Endodermal cell (in vitro differentiated cells): Measurements from ENCODE around the gene PTPRCAP. TPM values are rescaled to one million over a fixed set of nuclear protein-coding genes. Genes with fewer than 3 reads are reported as not detected.

Source experiments
- DNase-seq: peaks from one replicate; pipeline ENCODE4 v3.0.0-alpha.2; 2017
- H3K27ac ChIP-seq: 2 replicates; pipeline ENCODE4 v1.5.1; 2013; ENCODE audit warnings: mild to moderate bottlenecking, low read depth, low read length, moderate library complexity
- H3K27me3 ChIP-seq: 2 replicates; pipeline ENCODE4 v1.6.1; 2013; ENCODE audit warnings: mild to moderate bottlenecking, low read length, moderate library complexity; ENCODE audit not compliant: insufficient read depth, control insufficient read depth, poor library complexity, severe bottlenecking
- H3K36me3 ChIP-seq: 2 replicates; pipeline ENCODE4 v1.7.0; 2013; ENCODE audit warnings: mild to moderate bottlenecking, low read length, moderate library complexity; ENCODE audit not compliant: control insufficient read depth, insufficient read depth
- H3K4me1 ChIP-seq: one replicate; pipeline ENCODE4 v1.7.0; 2013; ENCODE audit warnings: low read length; ENCODE audit not compliant: control insufficient read depth, insufficient read depth
- H3K4me3 ChIP-seq: 2 replicates; pipeline ENCODE4 v1.5.1; 2013; ENCODE audit warnings: mild to moderate bottlenecking, low read length, moderate library complexity
- H3K9ac ChIP-seq: 2 replicates; pipeline ENCODE4 v1.6.1; 2013; ENCODE audit warnings: mild to moderate bottlenecking, low read length, moderate library complexity; ENCODE audit not compliant: poor library complexity, severe bottlenecking; ENCODE audit errors: extremely low read depth
- H3K9me3 ChIP-seq: 2 replicates; pipeline ENCODE4 v1.6.1; 2013; ENCODE audit warnings: mild to moderate bottlenecking, low read length, moderate library complexity; ENCODE audit not compliant: control insufficient read depth
- H3K27ac Mint-ChIP-seq: 2 replicates; pipeline ENCODE4 v1.8.0; 2020; ENCODE audit warnings: mixed read lengths
- H3K27me3 Mint-ChIP-seq: 2 replicates; pipeline ENCODE4 v1.8.0; 2021; ENCODE audit warnings: mild to moderate bottlenecking, mixed read lengths; ENCODE audit not compliant: insufficient read depth
- H3K36me3 Mint-ChIP-seq: 2 replicates; pipeline ENCODE4 v1.8.0; 2020; ENCODE audit warnings: low read depth, mixed read lengths
- H3K4me1 Mint-ChIP-seq: 2 replicates; pipeline ENCODE4 v1.8.0; 2020; ENCODE audit warnings: mixed read lengths
- H3K4me3 Mint-ChIP-seq: 2 replicates; pipeline ENCODE4 v1.8.0; 2020; ENCODE audit warnings: mild to moderate bottlenecking, moderate library complexity, mixed read lengths
- H3K9me3 Mint-ChIP-seq: 2 replicates; pipeline ENCODE4 v1.8.0; 2020; ENCODE audit warnings: mild to moderate bottlenecking, mixed read lengths
- WGBS, 2 experiments: methylation state at CpG; one replicate each; pipeline versions ENCODE4 v1.1.5 to v1.1.7; 2013; ENCODE audit warnings: missing lambda C conversion rate in 2 of 2, mixed read lengths in 1 of 2; ENCODE audit not compliant: insufficient coverage in 1 of 2, insufficient read length in 1 of 2; 5-methylcytosine and 5-hydroxymethylcytosine counted together
- total RNA-seq, 2 donors: library from RNA; stranded (reverse); fragmentation: NEBNext Ultra II Directional in 1 of 2; extraction: Animal tissue kit (Norgen Biotek cat#: 25700) in 1 of 2; gene quantifications; 2 replicates in 1 of 2; 3 replicates in 1 of 2; pipeline ENCODE4 v1.2.1, GENCODE V29; 2021
- TF ChIP-seq, protein P1 (sequence below): fragments of 200-600 bp; sonication (generic); conservative IDR thresholded peaks from 2 replicates; pipeline ENCODE4 v1.5.0; 2021; ENCODE audit warnings: antibody characterized with exemption, mild to moderate bottlenecking

The PTPRCAP gene
- total RNA-seq, 2 donors from 2014 or later: 2.1 TPM; not detected in 1

DNA sequence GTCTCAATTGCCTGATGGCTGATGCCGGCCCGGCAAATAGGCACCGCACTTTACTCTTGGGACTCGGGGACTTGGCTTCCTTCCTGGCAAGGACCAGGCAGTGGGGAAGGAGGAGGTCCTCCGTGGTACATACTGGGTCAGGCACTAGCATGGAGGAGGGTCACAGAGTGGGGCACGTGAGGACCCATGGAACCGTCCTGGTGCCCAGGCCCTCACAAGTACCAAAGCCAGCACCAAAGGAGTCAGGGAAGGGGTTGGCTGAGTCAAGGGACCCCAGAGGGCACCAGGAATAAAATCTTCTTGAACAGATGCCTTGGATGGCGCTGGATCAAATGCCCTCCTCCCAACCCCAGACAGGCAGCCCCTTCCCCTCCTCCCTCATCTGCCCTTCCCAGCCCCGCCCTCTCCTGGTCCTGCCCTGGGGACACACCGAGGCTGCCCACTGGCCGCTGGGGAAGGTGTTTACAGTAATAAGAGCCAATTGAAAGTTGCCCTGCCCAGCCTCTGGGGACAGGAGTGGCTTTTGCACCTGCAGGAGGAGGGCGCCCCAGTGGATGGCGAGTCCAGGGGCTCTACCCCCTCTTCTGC, 27.6 kb downstream of the PTPRCAP start:
- no peaks in the 10 kb centered on the region for H3K9me3 Mint-ChIP-seq
- H3K27me3 Mint-ChIP-seq: peaks cover 25% of the 10 kb centered on the region
- H3K27ac Mint-ChIP-seq: no peak overlapping the region
- Histone ChIP-seq H3K4me3 (no peak overlapping the region), H3K9me3 (no peaks in the 10 kb centered on the region), H3K36me3 (no peaks in the 10 kb centered on the region), H3K9ac (no peak overlapping the region), H3K27ac (no peak overlapping the region), H3K27me3 (peaks cover 4% of the 10 kb centered on the region), H3K4me1 (peaks cover 14% of the 10 kb centered on the region)
- 61 to 75% methylated on average over 5 to 13 of the region's 13 CpGs for WGBS, 2 experiments
- H3K4me1 Mint-ChIP-seq: peaks cover 11% of the 10 kb centered on the region
- no peaks in the 10 kb centered on the region for H3K36me3 Mint-ChIP-seq
- peak; percentile 94 for DNase-seq
- no peak overlapping the region for H3K4me3 Mint-ChIP-seq
- TF ChIP-seq, protein P1, sequence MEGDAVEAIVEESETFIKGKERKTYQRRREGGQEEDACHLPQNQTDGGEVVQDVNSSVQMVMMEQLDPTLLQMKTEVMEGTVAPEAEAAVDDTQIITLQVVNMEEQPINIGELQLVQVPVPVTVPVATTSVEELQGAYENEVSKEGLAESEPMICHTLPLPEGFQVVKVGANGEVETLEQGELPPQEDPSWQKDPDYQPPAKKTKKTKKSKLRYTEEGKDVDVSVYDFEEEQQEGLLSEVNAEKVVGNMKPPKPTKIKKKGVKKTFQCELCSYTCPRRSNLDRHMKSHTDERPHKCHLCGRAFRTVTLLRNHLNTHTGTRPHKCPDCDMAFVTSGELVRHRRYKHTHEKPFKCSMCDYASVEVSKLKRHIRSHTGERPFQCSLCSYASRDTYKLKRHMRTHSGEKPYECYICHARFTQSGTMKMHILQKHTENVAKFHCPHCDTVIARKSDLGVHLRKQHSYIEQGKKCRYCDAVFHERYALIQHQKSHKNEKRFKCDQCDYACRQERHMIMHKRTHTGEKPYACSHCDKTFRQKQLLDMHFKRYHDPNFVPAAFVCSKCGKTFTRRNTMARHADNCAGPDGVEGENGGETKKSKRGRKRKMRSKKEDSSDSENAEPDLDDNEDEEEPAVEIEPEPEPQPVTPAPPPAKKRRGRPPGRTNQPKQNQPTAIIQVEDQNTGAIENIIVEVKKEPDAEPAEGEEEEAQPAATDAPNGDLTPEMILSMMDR: no peak

DNA sequence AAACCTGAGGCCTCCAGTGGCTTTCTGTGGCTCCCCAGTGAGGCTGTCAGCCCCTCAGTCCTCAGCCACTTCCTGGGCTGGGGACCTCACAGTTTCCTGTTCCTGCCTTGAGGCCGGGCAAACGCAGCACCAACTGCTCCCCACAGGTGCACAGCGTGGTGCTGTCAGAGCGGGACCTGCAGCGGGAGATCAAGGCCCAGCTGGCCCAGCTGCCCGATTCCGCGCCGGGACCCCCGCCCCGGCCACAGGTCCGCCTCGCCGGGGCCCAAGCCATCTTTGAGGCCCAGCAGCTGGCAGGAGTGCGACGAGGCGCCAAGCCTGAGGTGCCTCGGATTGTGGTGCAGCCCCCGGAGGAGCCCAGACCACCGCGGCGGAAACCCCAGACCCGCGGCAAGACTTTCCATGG, 28.2 kb downstream of the PTPRCAP start:
- WGBS, 2 experiments: 92 to 94% methylated on average over 23 to 24 of the region's 24 CpGs
- no peak overlapping the region for H3K9ac ChIP-seq
- Mint-ChIP-seq H3K4me3 (no peak overlapping the region), H3K27ac (no peak overlapping the region), H3K27me3 (peaks cover 25% of the 10 kb centered on the region), H3K36me3 (no peaks in the 10 kb centered on the region), H3K4me1 (peaks cover 11% of the 10 kb centered on the region), H3K9me3 (no peaks in the 10 kb centered on the region)
- H3K4me3 ChIP-seq: no peak overlapping the region
- peaks cover 14% of the 10 kb centered on the region for H3K4me1 ChIP-seq
- H3K27ac ChIP-seq: no peak overlapping the region
- no peaks in the 10 kb centered on the region for H3K27me3 ChIP-seq
- no peaks in the 10 kb centered on the region for H3K9me3 ChIP-seq
- DNase-seq: no peak
- TF ChIP-seq, protein P1: no peak
- H3K36me3 ChIP-seq: no peaks in the 10 kb centered on the region

DNA sequence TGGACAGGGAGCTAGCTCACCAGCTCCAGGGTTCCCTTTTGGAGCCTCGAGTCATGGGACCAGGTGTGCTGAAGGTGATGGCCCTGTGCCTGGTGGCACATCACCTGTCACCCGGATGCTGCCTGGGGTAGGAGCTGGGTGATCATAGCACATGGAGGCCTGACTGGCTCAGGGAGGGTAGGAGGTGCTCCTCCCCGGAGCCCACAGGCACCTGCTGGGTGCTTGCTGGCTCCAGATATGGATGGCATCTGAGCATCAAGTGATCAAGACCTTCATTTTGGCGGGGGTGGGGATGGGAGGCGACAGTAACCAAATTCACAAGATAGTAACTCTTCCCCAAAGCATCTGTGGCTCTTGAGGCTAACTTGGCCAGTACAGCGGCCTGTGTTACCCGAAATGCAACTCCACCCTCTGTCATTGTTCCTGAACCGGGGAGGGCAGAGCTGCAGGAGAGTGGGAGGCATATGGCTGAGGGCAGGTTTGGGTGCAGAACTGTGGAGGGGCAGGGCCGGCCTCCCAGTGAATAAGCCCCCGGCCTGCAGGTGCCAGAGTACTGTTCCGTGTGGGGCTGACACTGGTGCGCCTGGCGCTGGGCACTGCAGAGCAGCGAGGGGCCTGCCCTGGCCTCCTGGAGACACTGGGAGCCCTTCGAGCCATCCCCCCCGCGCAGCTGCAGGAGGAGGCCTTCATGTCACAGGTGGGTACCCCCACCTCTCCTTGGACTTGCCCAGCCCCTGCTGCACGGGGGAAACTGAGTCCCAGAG, 28.9 kb downstream of the PTPRCAP start:
- Histone ChIP-seq H3K27me3 (no peaks in the 10 kb centered on the region), H3K4me3 (no peak overlapping the region), H3K4me1 (peaks cover 14% of the 10 kb centered on the region), H3K27ac (no peak overlapping the region), H3K36me3 (no peaks in the 10 kb centered on the region), H3K9me3 (no peaks in the 10 kb centered on the region), H3K9ac (no peak overlapping the region)
- Mint-ChIP-seq H3K4me3 (no peak overlapping the region), H3K27me3 (peaks cover 24% of the 10 kb centered on the region), H3K4me1 (peaks cover 11% of the 10 kb centered on the region), H3K9me3 (no peaks in the 10 kb centered on the region), H3K36me3 (no peaks in the 10 kb centered on the region), H3K27ac (no peak overlapping the region)
- WGBS, 2 experiments: 91 to 97% methylated on average over 10 to 18 of the region's 18 CpGs
- DNase-seq: no peak
- TF ChIP-seq, protein P1: no peak
